Endothelial cell of umbilical vein (primary cell): Measurements from ENCODE around the gene TFDP1. TPM values are rescaled to one million over a fixed set of nuclear protein-coding genes. Genes with fewer than 3 reads are reported as not detected.

Experiments used
- BruUV-seq: library from RNA; stranded (reverse); fragments of 400-500 nt; replicated peaks from 2 replicates; lab custom pipeline; 2021; lab: Mats Ljungman, UMichigan
- CTCF ChIA-PET: fragments of 300-600, 350-600 bp; sonication (Branson Sonifier 250); formaldehyde crosslinking; loops from one replicate; lab custom pipeline; 2021; ENCODE audit warnings: antibody characterized with exemption, inconsistent platforms; lab: Charles Lee
- POLR2A ChIA-PET: fragments of 300-600, 350-600 bp; sonication (Branson Sonifier 250); formaldehyde crosslinking; loops from one replicate; lab custom pipeline; 2021; ENCODE audit warnings: antibody characterized with exemption, inconsistent platforms; lab: Charles Lee
- DNase-seq: peaks from one replicate; pipeline ENCODE4 v3.0.0-alpha.2; 2011; ENCODE audit warnings: low read depth, low spot score
- FAIRE-seq: peaks from 2 replicates; lab custom pipeline; 2011; peaks lifted over from hg19 to GRCh38; lab: Jason Lieb, UNC
- H2AFZ ChIP-seq: 2 replicates; pipeline ENCODE4 v1.6.0; 2012; ENCODE audit warnings: low read depth, low read length, control low read depth, inconsistent platforms
- H3K27ac ChIP-seq: 2 replicates; pipeline ENCODE4 v1.5.1; 2011; ENCODE audit warnings: low read depth, mild to moderate bottlenecking, control low read depth, low read length, moderate library complexity; ENCODE audit not compliant: insufficient read depth
- H3K27me3 ChIP-seq, 2 experiments: 2 replicates each; pipeline versions ENCODE4 v1.6.0 to v1.6.1; 2011; ENCODE audit warnings: low read length in 2 of 2, mixed read lengths in 1 of 2; ENCODE audit not compliant: control insufficient read depth in 2 of 2, insufficient read depth in 2 of 2
- H3K36me3 ChIP-seq, 2 experiments: 2 replicates in 1 of 2; 3 replicates in 1 of 2; pipeline ENCODE4 v1.5.1; 2011; ENCODE audit warnings: low read length in 2 of 2, mild to moderate bottlenecking in 1 of 2, moderate library complexity in 1 of 2; ENCODE audit not compliant: control insufficient read depth in 2 of 2, insufficient read depth in 2 of 2; ENCODE audit errors: extremely low read depth in 1 of 2
- H3K4me1 ChIP-seq: 3 replicates; pipeline ENCODE4 v1.5.1; 2011; ENCODE audit warnings: mild to moderate bottlenecking, low read length; ENCODE audit not compliant: control insufficient read depth, insufficient read depth; ENCODE audit errors: extremely low read depth
- H3K4me2 ChIP-seq: 2 replicates; pipeline ENCODE4 v1.6.1; 2011; ENCODE audit warnings: low read length, control low read depth, mixed read lengths; ENCODE audit not compliant: insufficient read depth
- H3K4me3 ChIP-seq, 3 experiments: fragments of 200-600 bp in 1 of 3; sonication (generic), shearing (Covaris generic) in 1 of 3; replicated peaks in 1 of 3; 2 replicates each; pipeline ENCODE4 v1.5.1; 2011 to 2016; ENCODE audit warnings: control low read depth in 3 of 3, low read length in 3 of 3, mild to moderate bottlenecking in 2 of 3, inconsistent platforms in 1 of 3, low read depth in 1 of 3, moderate library complexity in 1 of 3; ENCODE audit not compliant: insufficient read depth in 1 of 3
- H3K79me2 ChIP-seq: 2 replicates; pipeline ENCODE4 v1.6.0; 2012; ENCODE audit warnings: low read length, inconsistent platforms; ENCODE audit not compliant: control insufficient read depth, insufficient read depth
- H3K9ac ChIP-seq: replicated peaks from 2 replicates; pipeline ENCODE3; 2011; ENCODE audit warnings: low read length, control low read depth; ENCODE audit not compliant: insufficient read depth; ENCODE audit errors: extremely low read depth
- H3K9me1 ChIP-seq: replicated peaks from 3 replicates; pipeline ENCODE4 v1.6.0; 2011; ENCODE audit warnings: mild to moderate bottlenecking, low read length; ENCODE audit not compliant: control insufficient read depth, insufficient read depth; ENCODE audit errors: extremely low read depth
- H3K9me3 ChIP-seq: replicated peaks from 2 replicates; pipeline ENCODE4 v1.5.1; 2012; ENCODE audit warnings: low read length, inconsistent platforms; ENCODE audit not compliant: control insufficient read depth, insufficient read depth
- H4K20me1 ChIP-seq: replicated peaks from 2 replicates; pipeline ENCODE3; 2011; ENCODE audit warnings: mild to moderate bottlenecking, low read length; ENCODE audit not compliant: control insufficient read depth, insufficient read depth; ENCODE audit errors: extremely low read depth
- CTCF ChIP-seq, 2 donors: IDR thresholded peaks; 1 replicate in 1 of 2; 2 replicates in 1 of 2; pipeline ENCODE4 v1.5.1; 2011; ENCODE audit warnings: low read length in 2 of 2, mild to moderate bottlenecking in 2 of 2, moderate library complexity in 2 of 2, control low read depth in 1 of 2, inconsistent platforms in 1 of 2, low read depth in 1 of 2; ENCODE audit not compliant: insufficient read depth in 1 of 2; ENCODE audit errors: extremely low read depth in 1 of 2
- EZH2 ChIP-seq: IDR thresholded peaks from 2 replicates; pipeline ENCODE4 v1.6.1; 2012; ENCODE audit warnings: borderline replicate concordance, low read depth, mild to moderate bottlenecking, moderate library complexity, low read length, inconsistent platforms; ENCODE audit not compliant: severe bottlenecking
- FOS ChIP-seq: IDR thresholded peaks from 2 replicates; pipeline ENCODE4 v1.6.1; 2011; ENCODE audit warnings: mild to moderate bottlenecking, low read length, moderate library complexity, borderline replicate concordance; ENCODE audit not compliant: insufficient read depth
- GATA2 ChIP-seq: IDR thresholded peaks from 2 replicates; pipeline ENCODE4 v1.7.0; 2011; ENCODE audit warnings: low read depth, mild to moderate bottlenecking, moderate library complexity, mixed read lengths, low read length; ENCODE audit not compliant: insufficient read length, insufficient read depth
- JUN ChIP-seq: IDR thresholded peaks from 2 replicates; pipeline ENCODE4 v1.6.1; 2011; ENCODE audit warnings: borderline replicate concordance, low read depth; ENCODE audit not compliant: insufficient read length, insufficient read depth
- MAX ChIP-seq: IDR thresholded peaks from 2 replicates; pipeline ENCODE4 v1.6.1; 2011; ENCODE audit not compliant: insufficient read depth, insufficient read length
- MYC ChIP-seq: IDR thresholded peaks from one replicate; pipeline ENCODE4 v1.6.1; 2011; ENCODE audit warnings: mild to moderate bottlenecking, low read depth, low read length
- POLR2A ChIP-seq: IDR thresholded peaks from 2 replicates; pipeline ENCODE4 v1.6.1; 2012; ENCODE audit warnings: low read depth, mild to moderate bottlenecking, control low read depth, low read length
- POLR2AphosphoS5 ChIP-seq: IDR thresholded peaks from 2 replicates; pipeline ENCODE4 v1.6.1; 2012; ENCODE audit warnings: low read depth, mild to moderate bottlenecking, control low read depth, low read length, moderate library complexity; ENCODE audit not compliant: insufficient read depth
- dilution Hi-C: fragments of 300-500 bp; cut with MboI; formaldehyde crosslinking; loops from one replicate; pipeline ENCODE4 v1.15.0; 2019; ENCODE audit warnings: low sequenced_read_pairs; ENCODE audit not compliant: extremely low pct_ligation_motif_present
- intact Hi-C: fragments of 100-400 bp; cut with micrococcal nuclease; formaldehyde crosslinking; loops from one replicate; pipeline ENCODE4 v1.10.0; 2022
- polyA plus RNA-seq, 4 experiments: library from polyadenylated mRNA; depleted of rRNA in 3 of 4; stranded (reverse) in 3 of 4; unstranded in 1 of 4; fragments of >200 nt; gene quantifications; 2 replicates each; pipeline versions ENCODE4 v1.2.1 to v1.2.3, GENCODE V29; 2011 to 2012; ENCODE audit warnings: missing spikeins in 1 of 4
- total RNA-seq: library from RNA; stranded (reverse); gene quantifications from 2 replicates; pipeline ENCODE4 v1.2.3, GENCODE V29; 2021

TFDP1 gene
- total and polyA plus RNA-seq, 2 donors (not counting 3 experiments of a cell fraction or from before 2014, with no cell fraction given), result 64.3 to 137 TPM

- intact Hi-C loops, result loop anchor here (5.0 to 10.0 kb wide), 2 partner anchors 164 to 286 kb away; no protein-coding TSS in a partner anchor
- Histone ChIP-seq H3K36me3 (no peaks in the 10 kb centered on the region), H3K4me3 (no peak overlapping the region), H4K20me1 (no peaks in the 10 kb centered on the region), H3K4me1 (no peaks in the 10 kb centered on the region), H3K9ac (no peak overlapping the region), H3K79me2 (no peaks in the 10 kb centered on the region), H3K9me3 (no peaks in the 10 kb centered on the region), H3K27me3 (no peaks in the 10 kb centered on the region), H2AFZ (no peak overlapping the region), H3K9me1 (no peaks in the 10 kb centered on the region), H3K4me2 (no peak overlapping the region), H3K27ac (no peak overlapping the region)
- DNase-seq, result no peak
- FAIRE-seq, result no peak
- BruUV-seq, result no TSS peak
- no peak for TF ChIP-seq POLR2A
- no peak for TF ChIP-seq MYC
- no peak for TF ChIP-seq POLR2AphosphoS5
- TF ChIP-seq FOS, result no peak
- no peak for TF ChIP-seq JUN
- TF ChIP-seq MAX, result no peak
- TF ChIP-seq EZH2, result no peak
- TF ChIP-seq GATA2, result no peak
- no peak for TF ChIP-seq CTCF (IDR thresholded peaks at IDR 0.05; ENCODE audit: extremely low read depth in 1 of 2, insufficient read depth in 1 of 2, low read depth in 1 of 2, low read length in 2 of 2)
- dilution Hi-C loops, result no loop called here
- CTCF ChIA-PET, result interaction anchor here (0.6 to 3.9 kb wide), 4 partner anchors 13 to 110 kb away, joined by 3 to 70 read pairs (median 30); no protein-coding TSS in a partner anchor
- POLR2A ChIA-PET, result no interaction called here
These were observed 23.7 kb upstream of the TFDP1 start for GRCh38 chr13:113560645-113561416.
